Measurements from ENCODE around the gene SUMO3.

The SUMO3 gene

DNA sequence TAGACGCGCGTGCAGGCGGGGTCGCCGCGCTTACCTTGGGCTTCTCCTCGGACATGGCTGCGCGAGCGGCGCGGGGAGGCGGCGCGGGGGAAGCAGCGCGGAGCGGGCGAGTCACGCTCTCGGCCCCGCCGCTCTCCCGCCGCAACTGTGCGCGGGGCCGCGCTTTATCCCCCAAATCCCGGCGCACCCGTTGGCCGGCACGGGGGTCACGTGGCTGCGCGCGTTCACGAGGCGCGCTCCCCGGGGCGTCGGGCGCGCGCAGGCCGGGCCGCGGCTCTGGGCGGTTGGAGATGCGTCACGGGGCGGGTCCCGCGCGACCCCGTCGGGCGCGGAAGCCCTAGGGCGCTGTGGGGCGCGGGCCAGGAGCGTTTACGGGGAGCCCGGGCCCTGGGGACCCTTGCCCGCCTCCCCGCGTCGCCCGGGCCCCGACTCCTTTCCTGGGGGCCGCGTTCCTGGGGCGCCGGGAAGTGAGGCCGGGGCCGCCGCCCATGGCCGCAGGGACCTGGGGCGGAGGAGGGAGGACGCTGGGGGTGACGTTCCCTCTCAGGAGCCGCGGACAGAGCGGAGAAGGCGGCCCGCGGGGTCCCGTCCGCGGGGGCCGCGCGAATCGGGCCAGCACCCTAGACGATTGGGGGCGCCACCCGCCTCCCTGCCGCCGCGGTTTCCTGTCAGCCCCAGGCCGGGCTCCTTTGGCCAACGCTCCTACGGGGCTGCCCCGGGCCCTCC, at the start of gene SUMO3:
Gene SUMO3 (minus strand): TSS at position 149 of the 726 bp plus-strand sequence. CDS start 94 bp downstream, at position 55.
- peak; percentile 51 for DNase-seq

DNA sequence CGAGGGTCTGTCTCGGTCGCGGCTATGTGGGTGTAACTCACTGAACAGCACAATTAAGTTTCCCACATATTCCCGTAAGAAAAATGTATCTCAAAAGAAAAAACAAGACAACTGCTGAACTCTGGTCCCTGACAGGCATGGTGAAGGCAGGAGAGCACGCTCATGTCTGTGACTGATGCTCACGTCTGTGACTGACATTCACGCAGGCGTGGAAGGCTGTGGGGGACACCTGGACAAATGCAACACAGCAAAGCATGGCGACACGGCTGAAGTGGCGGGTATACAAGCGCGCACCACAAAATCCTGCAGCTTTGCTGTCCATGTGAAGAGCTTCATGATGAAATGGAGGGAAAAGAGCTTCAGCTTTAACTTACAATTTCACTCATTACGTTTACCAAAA, 49.6 kb upstream of the SUMO3 start:
- no peak for DNase-seq

DNA sequence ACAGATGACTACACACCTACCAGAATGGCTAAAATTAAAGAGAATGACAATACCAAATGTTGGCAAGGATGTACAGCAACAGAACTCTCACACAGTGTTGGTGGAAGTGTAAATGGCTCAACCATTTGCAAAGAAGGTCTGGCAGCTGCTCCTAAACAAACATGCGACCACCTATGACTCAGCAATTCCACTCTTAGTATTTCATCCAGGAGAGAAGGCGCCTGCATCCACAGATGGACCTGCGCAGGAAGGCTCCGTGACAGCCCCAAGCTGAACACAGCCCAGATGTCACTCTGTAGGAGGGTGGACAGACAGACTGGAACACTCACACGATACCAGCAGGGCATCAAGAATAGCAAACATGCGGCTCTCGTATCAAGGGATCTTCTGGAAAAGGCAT, 48.9 kb upstream of the SUMO3 start:
- DNase-seq: no peak

DNA sequence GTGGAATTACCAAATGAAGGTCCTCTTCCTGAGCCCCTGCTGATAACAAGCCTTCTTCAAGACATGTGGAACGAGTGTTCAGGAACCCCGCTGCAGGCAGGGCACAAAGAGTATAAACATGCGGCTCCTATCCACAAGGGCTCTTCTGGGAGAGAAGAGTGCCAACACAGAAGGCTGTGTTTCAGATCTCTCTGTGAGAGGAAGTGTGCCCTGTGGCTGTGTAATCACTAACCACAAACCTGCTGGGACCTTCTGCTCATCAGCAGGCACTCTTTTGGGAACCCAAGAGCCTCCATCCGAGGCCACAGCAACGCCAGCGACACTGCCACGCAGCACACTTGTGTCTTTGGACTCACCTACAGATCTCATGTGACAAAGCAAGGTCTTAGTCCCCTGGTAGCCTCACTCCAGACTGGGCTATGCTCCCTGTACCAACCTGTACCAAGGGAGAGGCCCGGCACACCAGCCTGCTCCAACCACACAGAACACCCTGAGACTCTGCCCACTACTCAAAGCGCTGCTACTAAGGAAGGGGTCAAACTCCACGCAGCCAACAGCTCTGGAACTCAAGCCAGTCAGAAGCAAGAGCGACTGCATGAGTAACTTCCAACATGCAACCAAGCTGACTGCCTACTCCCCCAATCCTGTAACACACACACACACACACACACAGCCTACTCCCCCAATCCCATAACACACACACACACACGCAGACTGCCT, 47.9 kb upstream of the SUMO3 start:
- DNase-seq: no peak

DNA sequence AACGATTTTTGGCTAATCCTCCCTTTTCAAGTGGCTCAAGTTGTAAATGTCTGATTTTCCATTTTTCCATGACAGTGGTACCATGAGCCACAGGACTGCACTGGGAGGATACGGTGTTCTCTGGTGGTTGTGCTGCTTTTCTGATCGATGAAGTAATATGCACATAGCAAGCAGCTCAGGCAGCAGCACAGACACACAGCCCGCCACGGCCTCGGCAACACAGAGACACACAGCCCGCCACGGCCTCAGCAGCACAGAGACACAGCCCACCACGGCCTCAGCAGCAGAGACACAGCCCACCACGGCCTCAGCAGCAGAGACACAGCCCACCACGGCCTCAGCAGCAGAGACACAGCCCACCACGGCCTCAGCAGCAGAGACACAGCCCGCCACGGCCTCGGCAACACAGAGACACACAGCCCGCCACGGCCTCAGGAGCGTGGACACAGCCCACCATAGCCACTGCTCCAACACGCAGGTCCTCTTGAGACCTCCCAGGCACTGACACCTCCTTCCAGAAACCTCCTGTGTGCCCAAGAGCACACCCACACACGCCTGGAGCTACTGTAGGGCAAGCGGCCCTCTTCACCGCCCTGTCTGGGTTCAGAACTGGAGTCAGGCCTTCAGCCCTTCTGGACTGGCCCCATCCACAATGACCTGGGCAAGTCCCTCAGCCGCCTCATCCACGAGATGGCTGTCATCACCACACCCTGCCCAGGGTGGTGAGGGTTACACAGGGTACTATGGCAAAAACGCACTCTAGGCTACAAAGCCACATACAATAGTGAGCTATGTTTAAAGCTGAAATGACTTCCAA, 45.2 kb upstream of the SUMO3 start:
- DNase-seq: no peak

DNA sequence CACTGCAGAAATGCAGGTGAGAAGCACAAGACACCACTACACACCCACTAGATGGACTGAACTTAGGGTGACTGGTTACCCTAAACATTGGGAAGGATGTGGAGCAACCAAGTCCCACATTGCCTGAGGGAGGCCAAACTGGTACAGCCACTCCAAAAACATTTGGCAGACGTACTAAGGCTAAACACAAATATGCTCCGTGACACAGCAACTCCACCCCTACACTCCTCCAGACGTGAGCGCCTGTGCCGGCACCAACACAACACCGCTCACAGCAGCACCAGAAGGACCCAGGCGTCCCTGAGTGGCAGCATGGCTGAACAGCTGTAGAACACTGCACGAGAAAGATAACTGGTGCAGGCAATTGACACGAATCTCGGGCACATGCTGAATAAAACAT, 40.9 kb upstream of the SUMO3 start:
- DNase-seq: no peak

DNA sequence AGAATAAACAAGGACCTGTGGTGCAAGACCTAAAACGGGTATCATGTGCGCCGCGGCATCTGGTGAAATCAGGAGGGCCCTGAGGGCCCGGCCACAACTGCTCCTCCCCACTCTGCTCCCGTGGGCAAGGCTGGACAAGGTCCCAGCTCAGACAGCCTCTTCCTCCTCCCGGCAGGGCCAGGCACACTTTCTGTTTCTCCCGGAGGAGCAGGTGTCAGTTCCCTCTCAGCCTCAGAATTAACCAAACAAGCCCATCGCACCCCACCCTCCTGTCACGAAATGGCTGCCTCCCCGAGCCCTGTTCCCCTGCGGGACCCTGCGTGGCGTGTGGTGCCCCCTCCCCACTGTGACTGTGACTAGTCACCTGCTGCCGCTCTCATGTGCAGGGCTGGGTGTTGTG, 40.4 kb upstream of the SUMO3 start:
- DNase-seq: no peak

DNA sequence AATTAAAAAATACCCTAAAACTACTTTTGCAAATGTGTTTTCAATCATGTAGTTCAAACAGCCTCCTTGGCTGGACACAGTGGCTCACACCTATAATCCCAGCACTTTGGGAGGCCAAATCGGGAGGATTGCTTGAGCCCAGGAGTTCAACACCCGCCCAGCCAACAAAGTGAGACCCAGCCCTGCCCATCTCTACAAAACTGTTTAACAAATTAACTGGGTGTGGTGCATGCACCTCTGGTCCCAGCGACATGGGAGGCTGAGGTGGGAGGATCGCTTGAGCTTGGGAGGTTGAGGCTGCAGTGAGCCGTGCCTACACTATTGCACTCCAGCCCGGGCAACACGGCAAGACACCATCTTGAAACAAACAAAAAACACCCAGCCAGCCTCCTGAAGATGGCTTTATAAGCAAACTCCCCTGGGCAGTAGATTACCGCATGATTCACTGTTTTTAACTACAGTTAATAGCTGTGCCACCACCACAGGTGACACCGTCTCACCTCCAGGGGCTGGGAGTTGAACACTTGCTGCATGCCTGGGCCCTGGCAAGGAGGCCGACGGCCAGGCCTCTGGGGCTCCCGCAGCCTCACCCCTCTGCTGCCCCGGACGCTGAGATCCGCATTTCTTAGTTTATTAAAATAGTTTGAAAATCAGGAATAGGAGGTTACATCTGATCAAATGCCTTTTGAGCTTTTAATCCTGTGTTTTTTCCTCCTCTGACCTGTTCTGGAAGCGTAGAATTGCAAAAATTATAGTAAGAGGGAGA, 39.4 kb upstream of the SUMO3 start:
- no peak for DNase-seq

DNA sequence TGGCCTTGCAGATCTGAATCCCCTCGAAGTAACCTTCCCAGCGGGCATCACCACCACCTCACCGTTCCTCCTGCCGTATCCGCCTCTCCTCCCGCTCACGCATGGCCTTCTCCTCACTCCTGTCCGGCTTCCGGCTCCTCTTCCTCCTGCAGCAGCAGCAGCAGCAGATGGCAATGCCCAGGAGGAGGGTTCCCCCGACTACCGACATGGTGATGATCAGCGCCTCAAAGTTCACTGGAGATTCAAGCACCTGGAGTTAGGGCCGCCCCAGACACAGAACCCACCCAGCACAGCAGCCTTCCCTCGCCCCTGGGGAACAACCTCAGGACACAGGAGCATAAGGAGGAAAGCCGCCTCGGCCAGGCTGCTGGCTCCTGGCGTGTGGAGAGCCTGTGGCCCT, 38.3 kb upstream of the SUMO3 start:
- no peak for DNase-seq

DNA sequence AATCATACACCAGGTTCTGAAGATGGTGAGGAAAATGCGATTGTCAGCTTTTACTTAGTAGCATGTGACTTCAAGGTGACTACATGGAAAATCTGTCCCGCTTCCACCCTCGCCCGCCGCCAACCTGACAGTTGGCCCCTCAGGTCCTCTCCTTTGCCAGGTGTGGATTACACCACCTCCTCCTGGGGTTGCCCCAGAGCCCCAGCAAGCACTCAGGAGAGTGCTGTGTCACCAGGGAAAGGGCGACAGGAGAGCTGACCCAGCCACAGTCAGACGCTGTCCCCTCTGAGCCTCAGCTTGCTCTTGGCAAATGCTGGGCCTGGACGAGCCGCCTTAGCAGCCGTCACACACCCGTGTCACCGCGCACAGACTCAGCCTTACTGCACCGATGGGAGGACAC, 37.7 kb upstream of the SUMO3 start:
- no peak for DNase-seq

DNA sequence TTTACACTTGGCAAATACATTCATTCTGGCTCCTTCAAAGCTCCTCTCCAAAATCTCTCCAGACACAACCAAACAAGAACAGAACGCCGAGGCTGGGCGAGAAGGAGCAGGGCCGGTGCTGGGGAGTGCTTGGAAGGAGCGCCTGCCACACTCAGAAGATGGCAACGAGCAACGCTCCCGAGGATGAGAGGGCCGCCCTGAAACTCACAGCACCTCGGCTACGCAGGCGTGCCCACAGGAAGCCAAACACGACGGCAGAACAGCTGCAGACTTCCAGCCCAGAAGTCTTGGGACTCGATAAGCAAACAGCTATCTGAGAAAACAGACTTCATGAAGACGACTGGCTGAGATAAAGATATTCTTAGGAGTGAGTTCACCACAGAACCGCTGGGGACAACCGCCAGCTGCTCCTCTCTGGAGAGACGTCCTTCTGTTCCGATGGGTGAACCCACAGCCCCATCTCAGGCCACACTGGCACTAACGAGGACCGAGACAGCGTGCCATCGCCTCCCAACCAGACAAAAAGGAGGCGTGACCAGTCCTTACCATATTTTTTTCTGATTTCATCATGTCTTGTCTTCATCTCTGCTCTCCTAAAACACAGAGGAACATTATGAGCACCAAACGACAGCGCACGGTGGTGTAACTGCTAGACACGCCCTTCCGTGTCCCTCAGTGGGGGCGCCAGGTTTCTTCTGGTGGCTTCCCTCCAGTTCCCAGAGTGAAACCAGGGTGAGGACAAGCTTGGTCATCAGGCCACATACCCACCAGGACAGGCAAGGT, 37.0 kb upstream of the SUMO3 start:
- DNase-seq: no peak

DNA sequence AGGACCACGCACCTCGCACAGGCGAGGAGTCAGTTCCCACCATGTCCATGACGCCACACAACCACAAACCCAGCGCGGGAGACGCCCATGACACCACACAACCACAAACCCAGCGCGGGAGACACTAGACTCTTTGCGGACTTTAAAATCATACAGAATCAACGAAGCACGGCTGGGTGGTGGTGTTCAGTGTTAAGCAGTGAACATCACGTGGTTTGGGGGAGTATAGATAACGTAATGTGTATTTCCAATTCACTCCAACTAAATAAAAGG, 36.5 kb upstream of the SUMO3 start:
- DNase-seq: no peak

DNA sequence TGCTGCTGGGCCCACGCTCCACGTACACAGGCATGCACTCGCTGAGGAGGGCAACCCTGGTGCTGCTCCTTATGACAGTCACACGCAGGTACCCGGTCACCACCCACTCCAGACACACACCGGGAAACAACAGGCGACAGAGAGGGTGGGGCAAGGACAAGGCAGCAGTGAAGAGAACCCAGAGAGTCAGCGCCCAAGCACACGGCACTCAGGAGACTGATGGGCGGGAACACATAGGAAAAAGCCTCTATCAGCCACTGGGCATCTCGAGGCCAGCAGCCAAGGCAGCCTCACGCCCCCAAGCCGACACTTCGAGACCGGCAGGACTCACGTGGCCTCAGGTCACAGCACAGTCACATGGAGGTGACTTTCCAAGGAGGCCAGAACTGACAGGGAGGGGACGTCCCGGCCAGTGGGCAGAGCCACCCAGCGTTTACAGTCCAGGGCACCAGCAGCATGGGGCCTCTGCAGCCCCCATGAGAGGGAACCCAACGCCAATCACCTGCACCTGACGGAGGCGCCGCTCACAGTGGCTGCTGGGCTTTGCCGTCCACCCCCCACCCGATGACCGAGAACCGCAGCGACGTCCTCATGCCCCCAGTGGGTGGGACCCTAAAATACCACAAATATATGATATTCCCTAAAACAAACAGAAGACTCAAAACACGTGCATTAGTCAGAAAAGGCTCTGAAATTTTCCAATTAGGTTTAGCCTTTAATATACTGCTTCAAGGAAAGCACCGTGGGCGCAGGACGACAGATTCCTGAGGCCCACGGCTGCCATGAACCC, 35.9 kb upstream of the SUMO3 start:
- DNase-seq: no peak

DNA sequence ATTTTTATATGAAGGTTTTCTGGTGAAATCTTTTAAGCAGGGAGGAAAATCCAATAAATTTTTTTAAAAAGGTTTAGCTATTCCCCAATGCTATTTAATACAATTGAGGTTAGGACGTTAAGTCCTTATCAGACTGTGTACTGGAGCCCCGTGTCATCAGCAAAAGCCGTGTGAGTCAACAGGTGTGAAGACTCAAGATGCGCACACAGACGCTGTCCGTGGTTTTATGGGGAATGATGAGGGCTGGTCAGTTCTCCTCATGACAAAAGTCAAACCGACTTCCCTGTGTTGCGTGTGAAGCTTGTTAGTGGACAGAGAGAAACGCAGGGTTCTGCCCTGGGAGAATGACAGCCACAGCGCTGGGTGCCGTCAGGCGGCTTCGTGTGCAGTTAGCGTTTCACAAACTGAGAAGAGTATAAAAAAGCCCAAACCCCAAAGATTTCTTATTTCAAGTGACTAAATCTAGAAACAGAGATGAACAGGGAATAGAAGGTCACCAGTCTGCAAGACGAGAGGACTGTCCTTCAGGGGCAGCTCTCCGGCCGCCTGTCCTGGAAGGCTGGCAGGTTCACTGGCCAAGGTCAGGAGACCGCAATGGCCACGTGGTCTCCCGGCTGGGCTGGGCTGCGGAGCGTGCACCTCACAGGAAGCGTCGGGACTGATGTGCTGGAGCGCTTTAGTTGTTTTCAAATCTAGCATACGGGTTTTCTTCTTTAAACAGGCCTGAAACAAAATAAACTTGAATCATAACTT, 33.2 kb upstream of the SUMO3 start:
- no peak for DNase-seq

DNA sequence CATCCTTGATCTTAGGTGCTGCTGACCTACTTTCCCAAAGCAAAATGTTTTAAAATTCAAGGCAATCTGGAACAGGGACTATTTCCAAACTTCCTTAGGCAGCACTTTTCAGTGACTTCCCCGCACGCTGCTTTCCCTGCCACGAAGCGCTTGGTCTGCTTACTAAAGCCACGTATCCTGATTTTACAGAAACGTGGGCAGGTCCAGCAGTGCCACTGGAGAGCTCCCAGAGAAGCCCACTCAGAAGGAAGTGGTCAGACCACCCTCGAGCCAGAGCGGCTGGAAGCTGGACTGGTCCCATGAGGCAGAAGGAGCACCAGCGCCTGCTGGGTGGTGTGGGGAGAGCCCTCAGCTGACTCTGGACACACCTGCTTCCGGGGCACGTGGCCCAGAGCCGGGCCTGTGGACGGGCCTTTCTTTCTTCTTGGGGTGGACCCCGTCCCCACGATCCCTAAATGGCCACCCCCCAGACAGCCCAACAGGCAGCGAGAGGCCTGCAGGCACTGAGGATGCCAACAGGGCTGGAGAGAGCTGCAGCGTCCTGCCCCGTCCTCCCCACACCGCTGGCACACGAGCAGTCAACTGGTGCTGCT, 32.4 kb upstream of the SUMO3 start:
- DNase-seq: no peak

DNA sequence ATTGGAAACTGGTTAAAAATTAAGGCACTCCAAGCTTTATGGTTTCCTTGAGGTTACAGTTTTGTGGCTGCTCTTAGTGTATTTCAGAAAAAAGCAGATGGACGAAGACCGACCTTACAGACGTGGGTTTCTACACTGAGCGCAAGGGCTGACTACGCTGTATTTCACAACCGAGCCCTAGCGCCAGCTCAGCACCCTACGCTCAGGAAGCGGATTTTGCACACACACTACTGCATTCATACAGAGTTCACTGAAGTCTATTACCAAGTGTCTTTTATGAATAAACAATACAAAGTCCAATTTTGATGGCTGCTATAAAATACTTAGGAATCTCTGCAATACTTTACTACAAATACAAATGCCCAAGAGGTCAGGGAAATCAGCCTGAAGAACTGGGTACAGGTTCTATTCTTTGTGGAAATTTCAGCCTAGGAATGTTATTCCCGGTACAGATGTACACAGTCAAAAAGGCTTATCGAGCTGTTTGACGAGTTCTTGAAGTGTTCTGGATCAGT, 31.8 kb upstream of the SUMO3 start:
- DNase-seq: no peak

DNA sequence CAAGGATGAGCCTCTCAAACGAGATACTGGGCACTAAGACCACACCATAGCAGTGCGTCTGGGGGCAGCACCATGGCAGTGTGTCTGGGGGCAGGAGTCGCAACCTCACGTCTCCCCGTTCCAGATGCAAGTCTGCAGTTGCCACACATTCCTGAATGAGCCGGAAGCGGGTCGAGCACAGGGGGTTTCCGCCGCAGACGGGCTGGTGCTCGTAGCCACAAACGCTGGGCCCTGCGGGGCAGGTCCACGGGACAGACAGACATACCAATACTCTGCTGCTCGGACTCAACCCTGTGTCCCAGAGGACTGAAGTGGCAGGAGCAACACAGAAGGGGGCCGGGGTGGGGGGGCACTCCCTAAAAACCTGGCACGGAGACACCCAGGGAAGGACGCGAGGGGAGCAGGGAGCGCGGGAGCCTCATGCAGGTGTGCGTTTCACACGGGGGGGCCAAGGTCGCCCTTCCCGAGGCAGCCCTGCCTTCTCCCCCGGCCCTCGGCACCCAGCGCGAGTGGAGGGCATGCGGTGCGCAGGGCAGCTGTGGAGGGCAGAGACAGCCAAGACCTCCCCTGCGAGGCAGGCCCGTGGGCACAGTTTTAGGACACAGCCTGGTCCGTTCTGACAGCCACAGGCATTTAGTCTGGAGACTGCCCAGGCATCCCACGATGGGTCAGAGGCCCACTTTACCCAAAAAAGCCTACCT, 31.1 kb upstream of the SUMO3 start:
- DNase-seq: no peak

DNA sequence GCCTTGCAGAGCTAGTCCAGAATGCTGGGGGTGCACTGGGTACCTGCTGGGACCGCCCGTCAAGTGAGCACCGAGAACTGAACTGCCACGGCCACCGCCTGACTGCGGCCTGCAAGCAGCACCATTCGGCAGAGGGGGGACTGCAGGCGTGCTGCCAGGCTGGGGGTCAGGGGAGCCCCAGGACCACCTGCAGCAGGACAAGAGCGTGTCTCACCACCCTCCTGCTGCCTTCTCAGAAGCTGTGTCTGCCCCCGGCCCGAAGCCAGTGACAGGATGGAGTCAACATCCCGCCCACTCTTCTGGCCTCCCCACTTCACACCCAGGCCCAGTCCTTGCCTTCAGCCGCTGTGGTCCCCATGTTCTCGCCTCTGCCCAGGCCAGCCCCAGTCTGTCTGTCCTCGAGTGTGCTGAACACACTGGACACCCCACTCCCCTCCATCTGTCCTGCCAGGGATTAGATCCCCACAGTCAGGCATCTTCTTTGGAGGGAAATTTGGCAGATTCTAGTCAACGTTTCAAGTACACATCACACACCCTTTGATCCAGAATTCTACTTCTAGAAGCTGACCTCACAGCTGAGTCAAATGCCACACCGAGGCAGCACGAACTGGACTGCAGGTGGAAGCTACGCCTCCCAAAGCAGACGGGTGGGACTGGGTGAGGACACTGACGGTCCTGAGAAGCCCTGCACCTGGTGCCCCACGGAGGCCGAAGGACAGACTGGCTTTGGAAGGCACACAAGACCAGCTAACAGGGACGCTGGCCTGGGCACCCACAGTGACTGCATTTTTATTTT, 29.6 kb upstream of the SUMO3 start:
- no peak for DNase-seq
